NT2/D1 (cell line): Measurements from ENCODE around the gene SPOP.

Source experiments
- DNase-seq: peaks from one replicate; pipeline ENCODE4 v3.0.0-alpha.2; 2011; ENCODE audit warnings: low read depth, low spot score
- H3K27me3 ChIP-seq: 2 replicates; pipeline ENCODE4 v1.6.0; 2011; ENCODE audit warnings: mild to moderate bottlenecking; ENCODE audit not compliant: insufficient read length, insufficient read depth
- H3K36me3 ChIP-seq: 2 replicates; pipeline ENCODE4 v1.6.1; 2011; ENCODE audit warnings: mild to moderate bottlenecking, low read length, mixed read lengths; ENCODE audit not compliant: insufficient read depth, insufficient read length
- H3K4me1 ChIP-seq: 2 replicates; pipeline ENCODE4 v1.5.1; 2011; ENCODE audit not compliant: insufficient read depth, insufficient read length
- H3K4me3 ChIP-seq: 2 replicates; pipeline ENCODE4 v1.5.1; 2011; ENCODE audit warnings: low read depth; ENCODE audit not compliant: insufficient read length
- H3K9ac ChIP-seq: 2 replicates; pipeline ENCODE4 v1.6.0; 2011; ENCODE audit warnings: low read depth; ENCODE audit not compliant: insufficient read length
- H3K9me3 ChIP-seq: 2 replicates; pipeline ENCODE4 v1.5.1; 2011; ENCODE audit warnings: mild to moderate bottlenecking, low read length; ENCODE audit not compliant: insufficient read depth
- SUZ12 ChIP-seq: IDR thresholded peaks from 2 replicates; pipeline ENCODE4 v1.6.1; 2011; ENCODE audit not compliant: insufficient read length, insufficient read depth; ENCODE audit errors: extremely low read depth
- YY1 ChIP-seq: IDR thresholded peaks from 2 replicates; pipeline ENCODE4 v1.6.1; 2011; ENCODE audit not compliant: insufficient read length, insufficient read depth
- ZNF274 ChIP-seq: IDR thresholded peaks from 2 replicates; pipeline ENCODE4 v1.6.1; 2011; ENCODE audit warnings: mild to moderate bottlenecking, low read depth, low read length

Gene SPOP

GRCh38 chr17:49621420-49621819 lies 56.5 kb downstream of the SPOP start:
- H3K4me3 ChIP-seq = no peak overlapping the region
- H3K36me3 ChIP-seq = peaks cover 48% of the 10 kb centered on the region
- TF ChIP-seq SUZ12 = no peak
- TF ChIP-seq ZNF274 = no peak
- TF ChIP-seq YY1 = no peak

GRCh38 chr17:49618028-49618611 lies 59.8 kb downstream of the SPOP start:
- no peak overlapping the region for H3K9ac ChIP-seq
- TF ChIP-seq ZNF274 = no peak
- no peak for TF ChIP-seq YY1
- TF ChIP-seq SUZ12 = no peak
- peaks cover 63% of the 10 kb centered on the region for H3K36me3 ChIP-seq

More at GRCh38 chr17:49621420-49621819, 56.5 kb downstream of the SPOP start:
- Histone ChIP-seq H3K9me3 (no peaks in the 10 kb centered on the region), H3K27me3 (no peaks in the 10 kb centered on the region), H3K9ac (no peak overlapping the region), H3K4me1 (no peaks in the 10 kb centered on the region)
- DNase-seq = no peak

GRCh38 chr17:49616601-49617131 lies 61.2 kb downstream of the SPOP start:
- Histone ChIP-seq H3K4me1 (no peaks in the 10 kb centered on the region), H3K36me3 (peaks cover 54% of the 10 kb centered on the region), H3K9ac (no peak overlapping the region), H3K27me3 (no peaks in the 10 kb centered on the region), H3K4me3 (no peak overlapping the region), H3K9me3 (no peaks in the 10 kb centered on the region)
- DNase-seq = no peak
- TF ChIP-seq ZNF274 (no peak), SUZ12 (no peak), YY1 (no peak)

More at GRCh38 chr17:49618028-49618611, 59.8 kb downstream of the SPOP start:
- no peaks in the 10 kb centered on the region for H3K9me3 ChIP-seq
- no peaks in the 10 kb centered on the region for H3K27me3 ChIP-seq
- DNase-seq = no peak
- H3K4me1 ChIP-seq = no peaks in the 10 kb centered on the region
- no peak overlapping the region for H3K4me3 ChIP-seq

GRCh38 chr17:49616086-49616485 lies 61.8 kb downstream of the SPOP start:
- TF ChIP-seq YY1 (no peak), SUZ12 (no peak), ZNF274 (no peak)
- Histone ChIP-seq H3K36me3 (peaks cover 50% of the 10 kb centered on the region), H3K4me1 (no peaks in the 10 kb centered on the region), H3K9me3 (no peaks in the 10 kb centered on the region), H3K9ac (no peak overlapping the region), H3K4me3 (no peak overlapping the region), H3K27me3 (no peaks in the 10 kb centered on the region)
- no peak for DNase-seq

GRCh38 chr17:49613182-49613800 lies 64.6 kb downstream of the SPOP start:
- no peaks in the 10 kb centered on the region for H3K4me1 ChIP-seq
- H3K36me3 ChIP-seq = peaks cover 50% of the 10 kb centered on the region

GRCh38 chr17:49612726-49613125 lies 65.2 kb downstream of the SPOP start:
- Histone ChIP-seq H3K9ac (no peak overlapping the region), H3K9me3 (no peaks in the 10 kb centered on the region), H3K36me3 (peaks cover 50% of the 10 kb centered on the region), H3K4me1 (no peaks in the 10 kb centered on the region), H3K4me3 (no peak overlapping the region), H3K27me3 (no peaks in the 10 kb centered on the region)
- DNase-seq = no peak
- TF ChIP-seq SUZ12 = no peak
- no peak for TF ChIP-seq YY1
- TF ChIP-seq ZNF274 = no peak

More at GRCh38 chr17:49613182-49613800, 64.6 kb downstream of the SPOP start:
- TF ChIP-seq SUZ12 = no peak
- TF ChIP-seq YY1 = no peak
- TF ChIP-seq ZNF274 = no peak
- no peaks in the 10 kb centered on the region for H3K9me3 ChIP-seq
- no peak overlapping the region for H3K9ac ChIP-seq
- DNase-seq = no peak
- no peaks in the 10 kb centered on the region for H3K27me3 ChIP-seq
- no peak overlapping the region for H3K4me3 ChIP-seq

GRCh38 chr17:49610883-49611584 lies 66.9 kb downstream of the SPOP start:
- Histone ChIP-seq H3K36me3 (peaks cover 56% of the 10 kb centered on the region), H3K9ac (no peak overlapping the region), H3K4me1 (no peaks in the 10 kb centered on the region), H3K4me3 (no peak overlapping the region), H3K27me3 (no peaks in the 10 kb centered on the region), H3K9me3 (no peaks in the 10 kb centered on the region)
- no peak for DNase-seq
- TF ChIP-seq YY1 (no peak), ZNF274 (no peak), SUZ12 (no peak)
